ENCODE data around the gene DNAJB7.
"Not testable (repeated sequence)": the region's sequence is repeated elsewhere in the genome, so short reads cannot be mapped to it uniquely, and the experiment has no call there.

The DNAJB7 gene

GRCh38 chr22:40844951-40845350 is 17.0 kb downstream of the DNAJB7 start:
- DNase-seq (ENCODE audit: low read depth), result no peak

- DNase-seq (ENCODE audit: low read depth), result no peak
Observed at GRCh38 chr22:40838486-40838885, 23.4 kb downstream of the DNAJB7 start.

- no peak for DNase-seq (ENCODE audit: low read depth)
Observed at GRCh38 chr22:40834619-40835018, 27.3 kb downstream of the DNAJB7 start.

- no peak for DNase-seq (ENCODE audit: low read depth)
Observed at GRCh38 chr22:40829131-40829530, 32.8 kb downstream of the DNAJB7 start.

- DNase-seq (ENCODE audit: low read depth), result no peak
Observed at GRCh38 chr22:40826984-40827741, 34.8 kb downstream of the DNAJB7 start.

- DNase-seq (ENCODE audit: low read depth), result not testable (repeated sequence)
Observed at GRCh38 chr22:40826292-40826691, 35.6 kb downstream of the DNAJB7 start.

GRCh38 chr22:40823426-40823825 is 38.5 kb downstream of the DNAJB7 start:
- DNase-seq (ENCODE audit: low read depth), result no peak

GRCh38 chr22:40819599-40820140 is 42.2 kb downstream of the DNAJB7 start:
- DNase-seq (ENCODE audit: low read depth), result no peak

- DNase-seq (ENCODE audit: low read depth), result peak; percentile 86
Observed at GRCh38 chr22:40818747-40819598, 42.9 kb downstream of the DNAJB7 start, which contains the start of gene SLC25A17. SLC25A17 (minus strand) TSS chr22:40819346; CDS start chr22:40819248, 98 bp downstream.

GRCh38 chr22:40818192-40818746 is 43.6 kb downstream of the DNAJB7 start:
- DNase-seq (ENCODE audit: low read depth), result no peak

GRCh38 chr22:40817737-40818136 is 44.2 kb downstream of the DNAJB7 start:
- no peak for DNase-seq (ENCODE audit: low read depth)

GRCh38 chr22:40813912-40814315 is 48.0 kb downstream of the DNAJB7 start:
- no peak for DNase-seq (ENCODE audit: low read depth)
